GM19468 (cell line): ENCODE data around the gene VPS52.
A peak's percentile ranks its signal among the peaks of the same experiment; 100 is the strongest.

Experiments used
- ATAC-seq: cut with Tn5 transposase; IDR thresholded peaks from one replicate; pipeline ENCODE4 v1.9.1; 2021; ENCODE audit warnings: mild to moderate bottlenecking, moderate library complexity, moderate number of reproducible peaks; ENCODE audit not compliant: unreplicated experiment; ENCODE audit errors: extremely low read depth

Gene VPS52, protein sequence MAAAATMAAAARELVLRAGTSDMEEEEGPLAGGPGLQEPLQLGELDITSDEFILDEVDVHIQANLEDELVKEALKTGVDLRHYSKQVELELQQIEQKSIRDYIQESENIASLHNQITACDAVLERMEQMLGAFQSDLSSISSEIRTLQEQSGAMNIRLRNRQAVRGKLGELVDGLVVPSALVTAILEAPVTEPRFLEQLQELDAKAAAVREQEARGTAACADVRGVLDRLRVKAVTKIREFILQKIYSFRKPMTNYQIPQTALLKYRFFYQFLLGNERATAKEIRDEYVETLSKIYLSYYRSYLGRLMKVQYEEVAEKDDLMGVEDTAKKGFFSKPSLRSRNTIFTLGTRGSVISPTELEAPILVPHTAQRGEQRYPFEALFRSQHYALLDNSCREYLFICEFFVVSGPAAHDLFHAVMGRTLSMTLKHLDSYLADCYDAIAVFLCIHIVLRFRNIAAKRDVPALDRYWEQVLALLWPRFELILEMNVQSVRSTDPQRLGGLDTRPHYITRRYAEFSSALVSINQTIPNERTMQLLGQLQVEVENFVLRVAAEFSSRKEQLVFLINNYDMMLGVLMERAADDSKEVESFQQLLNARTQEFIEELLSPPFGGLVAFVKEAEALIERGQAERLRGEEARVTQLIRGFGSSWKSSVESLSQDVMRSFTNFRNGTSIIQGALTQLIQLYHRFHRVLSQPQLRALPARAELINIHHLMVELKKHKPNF

DNA sequence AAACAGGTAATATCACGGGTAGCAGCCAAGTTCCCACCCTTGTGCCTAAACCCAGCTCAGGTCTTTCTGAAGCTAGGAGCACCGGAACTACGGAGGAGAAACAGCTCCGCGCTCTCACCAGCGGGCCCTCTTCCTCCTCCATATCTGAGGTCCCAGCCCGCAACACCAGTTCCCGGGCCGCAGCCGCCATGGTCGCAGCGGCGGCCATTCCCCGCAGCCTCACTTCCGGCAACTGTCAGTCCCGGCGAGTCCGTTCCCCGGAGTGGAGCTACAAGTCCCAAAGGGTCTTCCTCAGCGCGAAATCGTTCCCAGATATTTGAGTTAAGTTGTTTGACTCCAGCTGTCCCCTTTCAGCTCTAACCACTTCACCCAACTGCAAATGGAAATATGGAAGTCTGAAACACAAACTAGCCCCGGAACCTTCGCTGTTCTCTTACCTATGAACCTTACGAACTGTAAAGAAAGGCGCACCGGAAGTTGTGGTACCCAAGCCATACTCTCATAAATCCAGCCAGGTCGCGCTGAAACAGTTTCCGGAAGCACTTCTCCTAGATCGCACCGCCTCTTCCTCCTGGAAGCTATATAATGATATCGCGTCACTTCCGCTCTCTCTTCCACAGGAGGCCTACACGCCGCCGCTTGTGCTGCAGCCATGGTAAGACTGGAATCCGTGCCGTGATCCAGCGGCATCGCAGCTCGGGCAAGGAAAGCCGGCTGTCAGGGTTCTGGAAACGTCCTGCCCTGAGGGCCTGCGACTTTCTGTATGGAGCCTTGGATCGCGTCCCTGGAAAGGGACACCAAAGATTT, at the start of gene VPS52, which contains the start of gene RPS18:
TSS of gene VPS52 (minus strand) at position 409 of the 807 bp plus-strand sequence. CDS start at position 208, 201 bp downstream.
TSS of gene RPS18 (plus strand) at position 608 of the 807 bp plus-strand sequence. CDS start at position 653, 45 bp downstream.
- ATAC-seq: peak; percentile 33

DNA sequence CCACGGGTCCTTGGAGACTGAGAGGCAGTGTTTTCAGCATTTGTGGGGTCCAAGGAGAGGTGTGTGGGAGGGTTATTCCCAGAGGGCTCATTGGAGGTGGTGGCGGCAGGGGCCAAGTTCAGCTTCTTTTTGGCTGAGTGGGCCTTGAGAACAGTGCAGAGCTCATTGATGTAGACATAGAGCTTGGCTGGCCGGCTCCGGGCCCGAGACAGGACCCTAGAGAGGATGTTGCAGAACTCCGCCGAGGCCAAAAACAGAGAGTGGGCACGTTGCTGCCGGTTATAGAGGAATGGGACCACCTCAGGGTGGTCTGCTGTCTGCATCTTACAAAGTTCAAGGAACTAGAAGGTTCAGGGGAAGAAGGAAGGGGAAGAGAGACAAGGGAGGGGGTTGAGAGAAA, 49.6 kb upstream of the VPS52 start:
- ATAC-seq: no peak

DNA sequence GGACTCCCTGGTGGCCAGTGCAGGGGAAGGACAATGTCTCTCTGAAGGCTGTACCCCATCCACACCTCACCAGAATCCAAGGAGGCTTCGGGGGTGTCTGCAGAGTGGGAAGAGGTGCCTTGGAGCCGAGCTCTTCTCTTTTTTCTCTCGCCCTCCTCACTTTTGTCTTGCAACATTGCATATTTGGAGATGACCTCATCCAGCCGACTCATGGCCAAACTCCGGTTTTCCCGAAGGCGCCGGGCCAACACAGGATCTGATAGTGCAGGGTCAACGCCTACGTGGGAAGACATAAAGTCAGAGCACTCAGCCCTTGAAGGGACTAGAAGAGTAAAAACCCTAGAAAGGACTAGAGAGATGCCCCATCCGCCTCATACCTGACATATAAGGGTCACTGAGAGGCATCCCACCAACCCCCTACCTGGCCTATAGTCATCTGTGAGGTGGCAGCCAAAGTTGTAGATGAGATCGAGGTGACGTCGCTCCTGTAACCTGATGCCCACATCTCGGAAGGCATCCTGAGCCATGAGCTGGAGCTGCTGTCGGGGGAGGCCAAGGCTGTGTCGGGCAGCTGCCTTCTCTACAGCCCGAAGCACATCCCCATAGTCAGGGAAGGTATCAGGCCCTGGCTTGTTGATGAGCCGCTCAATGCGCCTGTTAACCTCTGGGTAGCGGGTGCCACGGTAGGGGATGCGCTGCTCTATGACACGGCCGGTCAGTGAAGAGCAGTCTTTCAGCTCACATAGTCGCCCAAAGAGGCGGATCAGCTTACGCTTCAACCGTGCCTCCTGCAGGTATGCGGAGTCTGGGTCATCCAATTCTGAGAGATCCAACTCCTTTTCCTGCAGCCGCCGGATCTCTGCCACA, 48.9 kb upstream of the VPS52 start:
- no peak for ATAC-seq

DNA sequence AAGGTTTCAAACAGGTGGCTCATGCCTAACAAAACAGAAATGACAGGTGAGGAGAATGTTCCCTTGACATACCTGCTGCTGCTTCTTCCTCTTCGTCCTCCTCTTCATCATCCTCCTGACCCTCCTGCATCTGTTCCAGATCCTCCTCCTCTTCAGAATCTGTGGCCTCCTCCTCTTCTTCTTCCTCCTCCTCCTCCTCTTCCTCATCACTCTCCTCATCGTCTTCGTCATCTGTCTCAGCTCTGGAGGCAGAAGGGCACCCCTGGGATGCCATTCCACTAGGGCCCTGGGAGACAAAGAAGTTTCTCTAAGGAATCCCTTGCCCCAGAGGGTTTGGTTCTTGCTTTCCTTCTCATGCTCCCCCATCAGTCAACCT, 48.3 kb upstream of the VPS52 start:
- no peak for ATAC-seq

DNA sequence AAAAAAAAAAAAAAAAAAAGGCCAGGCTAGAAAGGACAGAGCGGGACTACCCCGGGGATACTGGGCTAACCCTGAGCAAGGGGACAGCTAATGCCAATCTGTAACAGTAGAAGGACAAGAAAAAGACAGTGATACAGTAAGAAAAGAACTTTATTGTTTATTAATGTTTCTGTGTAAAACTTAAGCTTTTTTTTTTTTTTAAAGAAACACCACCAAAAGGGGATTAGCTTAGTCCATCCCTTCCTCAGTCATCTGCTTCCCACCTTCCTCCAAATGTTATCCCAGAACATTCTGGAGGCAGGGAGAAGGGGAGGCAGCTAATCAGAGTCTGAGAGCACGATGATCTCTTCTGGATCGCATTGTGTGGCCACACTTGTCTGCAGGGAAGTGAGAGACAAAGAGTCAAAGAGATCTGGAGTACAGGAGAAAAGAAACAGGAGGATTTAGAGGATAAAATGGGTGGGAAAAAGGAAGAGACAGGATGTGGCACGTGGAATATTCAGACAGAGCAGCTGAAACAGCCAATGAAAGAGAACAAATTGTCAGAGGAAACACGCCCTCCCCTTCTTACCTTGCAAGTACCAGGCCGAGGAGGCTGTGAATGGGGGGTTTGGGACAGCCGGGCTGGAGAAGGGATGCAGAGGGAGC, 46.9 kb upstream of the VPS52 start:
- ATAC-seq: no peak

DNA sequence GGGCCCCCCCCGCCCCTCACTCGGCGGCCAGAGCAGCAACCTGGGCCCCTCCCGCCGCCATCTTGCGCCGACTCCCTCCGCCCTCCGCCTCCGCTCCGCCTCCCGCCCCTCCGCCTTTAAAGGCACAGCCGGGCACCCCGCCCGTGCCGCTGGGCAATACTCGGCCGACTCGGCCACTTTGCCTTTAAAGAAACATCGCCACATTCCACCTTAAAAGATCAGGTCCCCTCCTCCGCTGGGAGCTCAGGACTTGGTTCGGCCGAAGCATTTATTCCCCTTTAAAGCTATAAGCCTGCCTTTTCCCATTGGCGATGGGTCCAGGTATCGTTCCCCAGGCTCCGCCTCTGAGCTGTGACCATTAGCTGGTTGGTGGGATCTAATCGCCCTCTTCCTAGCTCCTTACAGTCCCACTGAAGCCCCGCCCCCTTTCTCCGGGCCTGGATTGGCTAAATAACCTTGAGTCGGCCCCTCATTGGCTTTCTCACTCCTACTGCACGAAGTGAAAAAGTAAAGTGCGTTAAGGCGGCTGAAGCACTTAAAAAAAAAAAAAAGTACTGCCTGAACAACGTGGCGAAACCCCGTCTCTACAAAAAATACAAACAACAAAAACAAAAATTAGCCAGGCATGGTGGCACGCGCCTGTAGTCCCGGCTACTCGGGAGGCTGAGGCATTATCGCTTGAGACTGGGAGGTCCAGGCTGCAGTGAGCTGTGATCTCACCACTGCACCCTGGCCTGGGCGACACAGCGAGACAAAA, 46.2 kb upstream of the VPS52 start, which contains the start of gene ZBTB22:
TSS of gene ZBTB22 (minus strand) at position 76 of the 757 bp plus-strand sequence. CDS start 828 bp downstream, outside the sequence.
- ATAC-seq: peak; percentile 27

DNA sequence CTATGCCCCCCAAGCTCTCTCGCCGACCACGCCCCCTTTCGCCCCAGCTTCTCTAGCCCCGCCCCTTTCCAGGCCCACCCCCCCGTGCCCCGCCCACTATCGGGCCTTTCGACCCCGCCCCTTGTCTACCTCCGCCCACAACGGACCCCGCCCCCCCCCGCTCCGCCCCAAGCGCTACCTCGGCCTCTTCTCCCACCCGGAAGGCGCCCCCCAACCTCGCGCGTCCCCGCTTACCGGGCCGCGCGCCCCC, 45.7 kb upstream of the VPS52 start:
- no peak for ATAC-seq

DNA sequence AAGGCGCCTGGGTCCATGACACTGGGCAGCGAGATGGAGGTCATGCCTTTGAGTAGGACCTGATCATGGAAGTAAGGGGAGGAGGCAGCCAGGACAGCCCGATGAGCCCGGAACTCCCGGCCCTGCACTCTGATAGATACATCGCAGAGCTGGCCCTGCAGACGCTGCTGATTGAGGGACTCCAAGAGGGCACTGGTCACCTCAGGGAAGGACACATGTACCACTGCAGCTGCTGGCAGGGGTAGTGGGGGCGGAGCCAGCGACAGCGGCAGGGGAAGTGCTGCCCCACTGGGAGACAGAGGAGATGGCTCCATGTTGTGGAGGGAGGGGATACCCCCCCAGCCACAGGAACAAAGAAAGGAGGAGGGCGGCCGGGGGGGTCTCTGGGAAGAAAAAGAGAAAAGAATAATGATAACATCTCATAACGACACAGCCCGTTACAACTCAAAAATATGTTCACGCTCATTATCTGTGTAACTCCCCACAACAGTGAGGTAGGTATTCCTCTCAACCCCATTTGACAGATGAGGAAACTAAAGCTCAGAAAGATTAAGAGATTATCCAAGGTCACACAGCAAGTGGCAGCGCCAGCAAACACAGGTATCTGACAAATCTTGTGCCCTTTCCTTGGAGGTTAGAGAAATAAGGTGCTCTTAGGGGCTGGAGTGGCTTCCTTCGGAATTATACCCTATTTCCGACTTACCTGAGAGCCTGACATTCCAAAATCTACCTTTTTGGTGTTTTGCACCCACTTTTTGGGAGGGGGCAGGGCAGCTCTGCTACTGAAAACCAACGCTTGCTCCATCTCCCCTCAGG, 45.1 kb upstream of the VPS52 start:
- no peak for ATAC-seq

DNA sequence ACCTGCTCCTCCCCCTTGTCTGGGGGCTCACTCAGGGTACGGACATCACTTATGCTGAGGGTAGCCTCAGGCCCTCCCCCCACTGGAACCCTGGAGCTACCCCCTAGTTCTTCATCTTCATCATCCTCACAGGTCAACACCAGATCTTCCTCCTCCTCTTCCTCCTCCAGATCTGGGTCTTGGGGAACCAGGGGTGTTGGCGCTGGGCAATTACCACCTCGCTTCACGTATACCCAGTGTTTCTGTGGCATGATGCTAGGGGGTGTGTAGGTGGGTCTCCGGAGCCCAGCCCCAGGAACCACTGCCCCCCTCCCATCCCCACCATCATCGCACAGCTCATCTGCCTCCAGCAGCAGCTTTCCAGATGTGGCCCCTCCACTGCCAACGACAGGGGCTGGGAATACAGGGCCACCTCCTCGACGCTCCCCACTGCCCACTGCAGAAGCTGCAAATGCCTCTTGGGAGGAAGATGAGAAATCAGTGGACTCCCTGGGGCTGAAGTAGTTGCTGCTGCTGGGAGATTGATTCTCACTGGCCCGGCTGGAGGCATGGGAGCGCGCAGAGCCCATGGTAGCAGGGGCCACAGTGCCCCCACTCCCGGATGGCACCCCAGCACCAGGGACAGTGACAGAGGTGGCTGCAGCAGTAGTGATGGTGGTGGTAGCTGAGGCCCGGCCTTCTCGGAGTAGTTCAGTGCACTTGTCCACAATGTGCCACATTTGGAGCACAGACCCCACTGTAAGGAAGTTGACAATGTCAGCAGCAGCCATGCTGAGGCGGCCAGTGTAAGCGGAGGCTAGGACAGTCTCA, 44.3 kb upstream of the VPS52 start:
- no peak for ATAC-seq

DNA sequence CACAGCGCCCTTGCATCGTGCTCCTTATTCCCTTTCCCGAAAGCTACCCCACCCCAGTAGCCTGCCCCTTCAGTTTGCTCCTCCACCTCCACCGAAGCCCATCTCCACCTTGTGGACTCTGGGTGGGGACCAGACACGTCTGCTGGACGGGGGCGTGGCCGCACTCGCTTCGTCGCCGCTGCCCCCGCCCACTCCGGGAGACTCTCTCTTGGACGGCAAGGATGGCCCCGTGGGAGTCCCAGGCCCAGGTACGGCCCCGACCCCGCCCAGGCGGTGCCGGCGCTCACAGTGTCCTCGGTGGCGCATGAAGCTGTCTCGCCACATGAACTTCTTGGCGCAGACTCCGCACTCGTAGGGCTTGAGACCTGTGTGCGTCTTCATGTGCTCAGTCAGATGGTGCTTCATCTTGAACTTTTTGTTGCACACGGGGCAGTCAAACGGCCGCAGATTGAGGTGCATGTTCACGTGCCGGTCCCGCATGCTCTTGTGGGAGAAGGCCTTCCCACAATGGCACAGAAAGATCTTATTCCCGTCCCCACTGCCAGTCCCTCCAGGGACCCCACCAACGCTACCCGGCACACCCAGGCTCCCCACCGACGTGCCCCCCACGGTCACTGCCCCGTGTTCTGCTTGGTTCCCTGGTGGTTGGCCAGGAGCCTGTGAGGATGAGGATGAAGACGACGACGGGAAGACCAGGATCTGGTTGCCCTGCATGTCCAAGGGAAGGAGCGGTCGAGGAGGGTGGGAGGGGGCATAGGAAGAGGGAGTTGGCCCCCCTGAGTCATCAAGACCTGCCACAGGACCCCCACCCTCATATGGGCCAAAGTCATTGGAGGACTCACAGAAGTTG, 43.5 kb upstream of the VPS52 start:
- no peak for ATAC-seq

DNA sequence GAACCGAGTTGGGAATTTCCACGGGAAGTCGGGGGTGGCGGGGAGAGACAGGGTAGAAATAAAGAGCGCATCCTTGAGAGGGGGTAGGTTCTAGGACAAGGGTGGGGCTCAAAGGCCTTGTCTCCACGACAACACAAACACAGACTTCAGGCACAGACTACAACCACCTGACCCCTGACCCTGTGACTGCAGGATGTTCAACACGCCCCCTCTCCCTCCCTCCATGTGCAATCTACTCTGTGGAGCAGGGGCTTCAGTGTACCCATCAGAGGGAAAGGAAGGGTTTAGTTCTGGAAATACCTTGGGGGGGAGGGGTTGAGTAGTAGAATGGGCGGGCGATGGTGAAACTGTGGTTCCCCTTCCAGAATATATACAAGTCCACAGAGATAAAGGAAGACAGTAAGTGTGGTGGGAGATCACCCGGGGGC, 42.9 kb upstream of the VPS52 start:
- no peak for ATAC-seq

DNA sequence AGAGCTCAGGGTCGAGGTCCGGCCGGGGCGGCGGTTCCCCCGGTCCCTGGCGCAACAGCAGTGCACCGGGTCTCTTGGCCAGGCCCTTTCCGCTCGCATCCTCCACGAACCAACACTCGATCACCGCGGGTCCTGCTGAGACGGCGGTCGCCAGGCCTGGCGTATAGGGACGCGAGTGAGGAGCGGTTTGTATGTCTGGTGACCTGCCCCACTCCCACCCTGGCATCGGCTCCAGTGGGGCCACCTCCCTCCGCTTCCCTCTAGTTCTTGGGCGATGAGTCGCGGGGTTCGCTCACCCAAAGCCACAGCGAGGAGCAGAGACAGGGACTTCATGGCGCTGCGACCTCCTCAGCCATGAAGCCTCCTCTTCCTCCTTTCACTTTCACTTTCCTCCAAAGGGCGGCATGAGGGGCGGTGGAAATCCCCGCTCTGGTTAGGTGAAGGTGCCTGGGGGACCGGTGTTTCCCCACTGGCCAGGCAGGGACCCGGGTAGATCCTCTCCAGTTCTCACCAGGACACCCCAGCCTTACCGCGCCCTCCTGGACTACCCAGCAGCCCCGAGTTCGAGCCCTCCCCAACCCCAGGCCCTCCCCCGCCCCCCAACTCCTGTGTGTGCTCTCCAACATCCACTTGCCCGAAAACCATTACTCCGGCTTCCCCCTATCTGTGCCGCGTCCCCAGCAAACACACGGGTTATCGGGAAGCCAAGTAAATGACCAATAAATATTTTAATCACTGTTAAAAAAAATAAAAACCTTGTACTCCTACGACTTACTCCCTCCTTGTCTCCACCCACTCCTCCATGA, 42.2 kb upstream of the VPS52 start, which contains the start of gene TAPBP:
TSS of gene TAPBP (minus strand) at position 370 of the 806 bp plus-strand sequence. CDS start at position 333, 37 bp downstream.
- ATAC-seq: no peak

DNA sequence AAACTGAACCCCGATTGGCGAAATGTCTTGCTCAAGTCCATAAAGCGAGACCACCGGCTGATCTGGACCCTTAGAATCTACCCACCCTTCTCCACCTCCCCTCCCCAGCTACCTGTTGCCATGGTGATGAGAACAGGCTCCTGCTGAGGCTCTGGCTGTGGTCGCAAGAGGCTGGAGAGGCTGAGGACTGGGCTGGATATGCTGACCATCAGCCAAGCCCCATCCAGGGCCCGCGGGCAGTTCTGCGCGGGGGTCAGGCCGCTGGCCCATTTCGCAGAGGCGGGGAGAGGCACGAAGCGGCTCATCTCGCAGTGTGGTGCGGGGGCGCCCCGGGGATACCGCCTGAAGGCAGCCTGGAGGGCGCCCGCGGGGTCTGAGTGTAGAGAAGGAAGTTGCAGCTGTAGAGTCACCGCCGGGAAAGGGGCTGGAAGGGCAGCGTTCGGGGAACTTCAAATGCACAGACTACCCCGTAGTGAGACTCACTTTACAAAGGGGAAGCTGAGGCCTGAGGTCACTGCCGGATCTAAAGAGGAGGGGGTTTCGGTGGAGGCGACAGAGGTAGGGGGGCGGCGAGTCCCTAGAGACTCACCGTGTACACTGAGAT, 41.5 kb upstream of the VPS52 start:
- no peak for ATAC-seq

DNA sequence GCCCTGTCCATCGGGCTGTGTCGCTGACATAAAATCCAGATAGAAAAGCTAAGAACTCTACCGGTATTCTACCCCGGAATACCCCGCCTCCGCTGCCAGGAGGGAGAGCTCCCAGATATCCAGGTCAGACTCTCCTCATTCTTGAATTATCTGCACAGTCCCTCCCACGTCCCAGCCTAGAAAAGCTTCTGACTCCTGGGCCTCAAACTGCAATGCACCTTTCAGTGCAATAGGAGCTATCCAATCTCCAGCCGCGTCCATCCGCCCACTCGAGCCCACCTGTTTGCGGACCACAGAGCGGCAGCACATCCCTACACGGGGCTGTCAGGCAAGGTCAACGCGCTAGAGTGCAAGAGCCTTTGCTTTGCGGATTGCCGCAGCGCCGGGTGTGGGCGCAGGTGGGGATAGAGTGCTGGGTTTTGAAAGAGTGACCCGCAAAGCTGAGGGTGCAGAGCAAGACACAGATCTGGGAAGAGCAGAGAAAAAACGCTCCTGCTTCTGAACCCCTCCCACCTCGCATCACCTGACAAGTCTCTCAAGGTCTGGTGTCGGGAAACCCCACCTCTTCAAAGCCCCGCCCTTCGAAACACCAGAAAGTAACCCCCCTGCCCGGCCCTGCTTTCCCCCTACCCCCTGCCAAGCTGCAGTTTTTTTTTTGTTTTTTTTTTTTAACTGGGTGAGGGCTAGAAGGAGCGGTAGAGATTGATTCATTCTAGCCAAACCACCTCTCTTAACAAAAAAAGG, 40.9 kb upstream of the VPS52 start:
- no peak for ATAC-seq
